DMS 273 (cell line): ENCODE measurements around the gene HCRTR2.
"Not testable (repeated sequence)": the region's sequence is repeated elsewhere in the genome, so short reads cannot be mapped to it uniquely, and the experiment has no call there.

Experiments
- DNase-seq: peaks from one replicate; lab custom pipeline; 2025; ENCODE audit not compliant: unreplicated experiment; lab: John Stamatoyannopoulos, UW

HCRTR2 gene

DNA sequence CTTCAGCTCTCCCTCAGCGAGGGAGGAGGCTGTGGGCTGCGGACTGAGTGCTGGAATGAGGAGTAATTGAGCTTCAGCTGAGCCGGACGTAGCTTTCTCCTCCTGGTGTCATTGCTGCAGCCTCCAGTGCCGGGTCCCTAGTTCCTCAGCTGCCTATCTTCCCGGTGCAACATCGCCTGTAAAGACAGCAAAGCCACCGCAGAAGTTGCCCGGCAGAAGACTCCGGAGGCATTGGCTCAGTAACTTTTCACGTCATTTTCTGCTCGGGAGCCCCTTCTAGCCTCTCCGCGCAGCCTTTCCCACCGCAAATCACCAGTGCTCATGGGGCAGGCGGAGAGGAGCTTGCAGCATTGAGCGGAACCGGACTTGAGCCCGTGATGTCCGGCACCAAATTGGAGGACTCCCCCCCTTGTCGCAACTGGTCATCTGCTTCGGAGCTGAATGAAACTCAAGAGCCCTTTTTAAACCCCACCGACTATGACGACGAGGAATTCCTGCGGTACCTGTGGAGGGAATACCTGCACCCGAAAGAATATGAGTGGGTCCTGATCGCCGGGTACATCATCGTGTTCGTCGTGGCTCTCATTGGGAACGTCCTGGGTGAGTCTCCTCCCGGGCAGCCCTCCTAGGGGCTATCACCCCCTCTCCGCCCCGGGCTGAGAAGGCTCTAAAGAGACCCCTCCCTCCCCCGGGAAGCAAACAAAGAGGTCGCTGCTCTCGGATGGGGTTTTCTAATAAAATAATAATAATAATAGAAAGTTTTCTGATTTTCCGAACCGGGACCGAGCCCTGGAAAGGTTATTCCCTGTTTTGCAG lies at the start of gene HCRTR2:
Gene HCRTR2 (plus strand): TSS at position 305 of the 816 bp plus-strand sequence. CDS start 73 bp downstream, at position 378.
- no peak for DNase-seq

DNA sequence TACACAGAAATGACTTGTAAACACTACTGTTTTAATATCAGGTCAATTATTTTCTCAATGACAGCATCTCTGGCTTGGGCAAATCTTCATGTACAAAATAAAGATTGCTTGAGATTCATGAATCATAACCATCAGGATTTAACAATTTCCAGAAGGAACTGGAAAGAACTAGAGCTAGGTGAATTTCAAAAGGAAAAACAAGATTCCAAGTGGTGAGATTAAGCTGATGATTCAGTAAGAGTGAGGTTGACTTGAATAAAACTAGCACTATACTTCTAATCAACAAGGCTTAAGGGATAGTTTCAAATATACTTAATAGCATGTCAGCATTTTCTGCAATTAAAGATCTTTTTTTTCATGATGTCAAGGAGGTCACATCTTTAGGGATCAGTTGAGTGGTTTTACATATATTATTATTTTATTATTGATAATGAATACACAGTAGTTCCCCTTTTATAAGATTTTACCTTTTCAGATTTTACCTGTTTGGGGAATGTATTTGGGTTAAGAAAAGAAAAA lies 43.5 kb upstream of the HCRTR2 start:
- DNase-seq = no peak

DNA sequence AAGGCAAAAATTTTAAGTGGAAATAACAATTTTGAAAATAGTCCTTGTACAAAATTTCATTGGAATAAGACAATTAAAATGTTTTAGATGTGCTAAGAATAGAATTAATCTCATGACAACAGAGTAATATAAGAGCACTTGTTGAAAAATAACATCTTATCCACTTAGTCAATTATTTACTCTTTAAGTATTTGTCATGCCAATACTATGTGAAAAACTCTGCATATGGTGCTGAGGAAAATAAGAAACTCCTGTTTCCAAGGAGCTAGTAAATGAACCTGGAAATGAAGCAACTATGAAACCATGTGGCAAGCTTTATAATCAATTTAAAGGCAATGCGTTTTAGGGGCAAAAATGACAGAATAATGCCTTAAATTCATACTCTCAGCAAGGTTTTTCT lies 42.7 kb upstream of the HCRTR2 start:
- no peak for DNase-seq

DNA sequence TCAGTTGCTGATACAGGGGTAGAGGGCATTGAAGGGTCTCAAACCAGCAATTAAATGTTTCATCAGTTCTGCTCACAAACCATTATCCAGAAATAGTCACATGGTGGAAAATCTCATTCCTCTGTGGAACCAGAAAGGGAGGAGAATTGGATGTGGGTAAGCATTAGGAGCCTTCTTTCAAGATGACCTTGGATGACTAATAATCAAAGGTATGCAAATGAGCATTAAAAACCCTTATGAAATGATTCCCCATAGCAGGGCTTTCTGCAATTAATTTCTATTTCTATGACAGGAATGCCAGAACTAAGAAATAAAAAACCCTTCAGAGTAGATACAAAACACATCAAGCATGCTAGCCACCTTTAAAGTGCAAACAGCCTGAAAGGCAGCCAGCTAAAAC lies 37.4 kb upstream of the HCRTR2 start:
- DNase-seq = no peak

DNA sequence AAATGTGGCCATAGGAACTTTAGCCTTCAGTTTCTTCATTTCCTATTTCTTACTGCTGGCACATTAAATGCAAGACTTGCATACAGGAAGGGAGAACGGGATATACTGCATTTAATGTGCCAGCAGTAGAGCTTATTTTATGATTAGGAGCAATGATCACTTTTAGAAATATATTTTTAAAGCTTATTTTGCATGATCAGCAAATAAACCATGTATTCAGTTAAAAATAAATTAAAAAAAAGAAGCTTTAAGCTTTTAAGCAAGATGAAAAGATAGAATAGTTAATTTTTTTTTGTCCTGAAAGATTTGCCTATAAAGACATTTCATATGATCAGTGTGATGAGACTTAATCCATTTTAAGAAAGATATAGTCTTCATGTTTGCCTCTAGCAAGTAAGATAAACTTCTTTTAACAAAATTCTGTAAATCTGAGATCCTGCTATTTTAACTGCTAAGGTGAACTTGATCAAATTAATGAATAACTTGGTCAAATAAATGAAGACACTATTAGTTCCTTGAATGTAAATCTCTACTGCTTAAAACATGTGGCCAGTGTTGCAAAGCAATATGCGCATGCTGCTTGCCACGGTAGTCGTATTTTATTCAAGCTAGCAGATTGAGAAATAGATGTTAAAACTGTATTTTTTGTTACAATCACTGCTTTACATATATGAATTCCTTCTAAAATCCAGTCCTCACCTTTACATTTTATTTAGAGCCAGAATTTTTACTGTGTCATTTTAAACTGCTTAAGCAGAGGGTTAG lies 36.2 kb upstream of the HCRTR2 start:
- no peak for DNase-seq

DNA sequence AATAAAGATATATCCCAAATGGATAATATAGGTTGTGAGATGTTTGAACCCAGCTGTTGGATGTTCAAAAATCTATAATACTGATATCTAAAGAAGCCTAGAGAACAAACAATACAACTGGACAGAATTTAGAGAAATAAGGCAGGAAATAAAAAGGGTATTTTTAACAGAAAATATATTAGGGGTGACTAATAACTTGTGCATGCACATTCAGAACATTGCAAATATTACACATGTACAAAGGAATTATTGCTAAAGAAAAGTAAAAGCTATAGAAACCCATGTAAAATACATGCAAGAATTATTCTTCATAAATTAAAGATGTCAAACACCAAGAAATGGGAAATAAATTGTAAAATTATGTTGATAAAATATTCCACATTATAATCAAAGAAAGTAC lies 32.7 kb upstream of the HCRTR2 start:
- no peak for DNase-seq

DNA sequence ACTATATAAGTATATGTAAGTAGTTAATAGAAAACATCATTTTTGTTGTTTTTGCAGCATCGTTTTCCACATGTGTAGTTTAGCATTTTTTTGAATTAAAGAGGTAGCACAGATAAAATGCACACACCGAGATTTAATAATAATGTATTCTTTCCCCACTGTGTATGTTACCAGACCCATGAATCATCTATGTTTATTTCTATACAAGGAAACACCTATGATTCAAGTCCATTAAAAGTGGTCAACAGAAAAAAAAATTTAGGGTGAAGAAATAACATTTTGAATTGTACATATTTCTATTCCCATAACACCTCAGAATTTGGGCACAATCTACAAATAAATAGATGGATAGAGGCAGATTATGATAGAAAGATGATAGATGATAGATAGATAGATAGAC lies 31.7 kb upstream of the HCRTR2 start:
- no peak for DNase-seq

DNA sequence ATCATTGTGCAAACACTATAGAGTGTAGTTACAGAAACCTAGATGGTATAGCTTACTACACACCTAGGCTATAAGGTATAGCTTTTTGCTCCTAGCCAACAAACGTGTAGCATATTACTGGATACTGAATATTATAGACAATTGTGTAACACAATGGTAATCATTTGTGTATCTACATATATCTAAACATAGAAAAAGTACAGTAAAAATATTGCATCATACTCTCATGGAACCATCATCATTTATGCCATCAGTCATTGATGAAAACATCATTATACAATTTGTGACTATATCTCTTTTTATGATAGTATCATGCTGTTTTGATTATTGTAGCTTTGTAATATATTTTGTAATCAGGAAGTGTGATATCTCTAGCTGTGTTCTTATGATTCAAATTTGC lies 21.0 kb upstream of the HCRTR2 start:
- no peak for DNase-seq

DNA sequence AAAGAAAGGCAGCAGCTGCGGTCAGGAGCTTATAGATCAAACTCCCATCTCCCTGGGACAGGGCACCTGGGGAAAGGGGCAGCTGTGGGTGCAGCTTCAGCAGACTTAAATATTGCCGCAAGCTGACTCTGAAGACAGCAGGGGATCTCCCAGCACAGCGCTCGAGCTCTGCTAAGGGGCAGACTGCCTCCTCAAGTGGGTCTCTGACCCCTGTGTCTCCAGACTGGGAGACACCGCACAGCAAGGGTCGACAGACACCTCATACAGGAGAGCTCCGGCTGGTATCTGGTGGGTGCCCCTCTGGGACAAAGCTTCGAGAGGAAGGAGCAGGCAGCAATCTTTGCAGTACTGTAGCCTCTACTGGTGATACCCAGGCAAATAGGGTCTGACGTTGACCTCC lies 15.5 kb upstream of the HCRTR2 start:
- not testable (repeated sequence) for DNase-seq

DNA sequence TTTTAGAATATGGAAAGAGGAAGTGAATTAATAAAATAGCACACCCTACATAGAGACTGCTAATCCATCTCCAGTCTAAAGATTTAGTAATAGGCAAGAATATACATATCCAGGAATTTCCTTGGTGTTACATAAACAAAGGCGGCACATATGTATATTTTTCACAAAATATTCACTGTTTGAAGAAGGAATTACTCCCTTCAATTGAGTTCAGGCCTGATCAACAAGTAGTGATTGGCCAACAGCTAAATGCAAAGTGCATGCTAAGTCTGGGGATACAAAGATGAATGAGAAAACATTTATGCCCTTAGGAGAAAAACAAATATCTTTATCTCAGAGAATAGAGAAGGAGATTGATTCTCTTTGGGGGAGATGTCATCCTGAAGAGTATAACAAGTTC lies 6.5 kb upstream of the HCRTR2 start:
- no peak for DNase-seq

DNA sequence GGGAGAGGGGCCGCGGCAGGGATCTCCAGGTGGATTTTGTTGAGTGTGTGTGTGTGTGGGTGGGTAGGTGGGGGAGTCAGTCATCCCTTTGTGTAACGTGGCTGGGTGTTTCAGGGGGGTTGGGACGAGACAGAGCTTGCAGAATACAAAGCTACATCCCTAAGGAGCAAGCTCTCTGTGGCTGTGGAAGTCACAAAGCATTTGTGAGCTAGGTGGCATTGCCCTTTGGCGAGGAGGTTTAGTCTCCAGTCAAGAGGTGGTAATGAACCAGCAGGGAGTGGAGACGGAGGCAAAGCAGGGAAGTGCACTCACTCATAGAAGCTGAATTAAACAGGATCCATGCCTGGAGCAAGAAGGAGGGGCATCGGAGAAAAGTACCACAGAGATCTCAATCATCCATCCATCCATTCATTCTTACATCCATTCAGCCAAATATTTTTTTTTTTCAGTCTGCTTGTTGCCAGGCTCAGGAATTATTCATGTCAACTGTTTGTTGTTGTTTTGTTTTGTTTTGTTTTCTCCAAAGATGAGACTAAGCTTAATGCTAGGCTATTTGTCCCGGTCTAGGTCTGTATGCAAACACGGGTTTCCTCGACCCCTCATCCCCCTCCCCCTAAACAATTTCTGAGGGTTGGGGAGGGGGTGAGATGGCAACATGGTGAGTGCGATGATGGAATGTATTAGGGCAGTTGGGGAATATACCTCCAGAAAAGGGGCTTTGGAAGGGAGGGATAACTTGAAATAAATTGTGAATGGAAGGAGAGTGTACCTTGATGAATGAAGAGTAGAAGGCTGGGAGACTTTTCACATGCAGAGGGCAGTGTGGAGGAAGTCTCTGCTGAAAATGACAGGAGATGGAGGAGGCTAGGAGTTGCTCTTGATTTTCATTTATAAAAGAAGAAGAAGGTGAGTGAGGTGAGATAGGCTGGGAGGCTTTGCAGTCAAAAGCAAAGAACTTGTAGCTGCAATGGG lies 1.0 kb downstream of the HCRTR2 start:
- DNase-seq = peak; percentile 39

DNA sequence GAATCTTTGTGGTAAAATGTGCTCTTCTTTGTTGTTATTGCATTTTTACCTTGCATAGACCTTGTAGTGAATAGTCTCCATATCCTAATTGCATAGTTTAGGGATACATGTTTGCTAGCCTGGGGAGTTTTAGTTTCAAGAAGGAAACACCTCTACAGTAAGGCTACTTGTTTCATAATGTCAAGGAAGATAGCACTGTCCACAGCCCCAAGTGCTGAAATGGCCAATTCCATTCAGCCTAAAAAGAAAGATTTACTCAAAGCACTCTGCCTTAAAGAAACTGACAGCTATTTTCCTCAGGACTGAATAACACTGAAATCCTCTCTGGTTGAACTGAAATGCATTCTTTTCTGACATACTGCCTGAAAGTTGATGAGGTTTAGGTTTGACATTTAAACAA lies 2.6 kb downstream of the HCRTR2 start:
- DNase-seq = no peak

DNA sequence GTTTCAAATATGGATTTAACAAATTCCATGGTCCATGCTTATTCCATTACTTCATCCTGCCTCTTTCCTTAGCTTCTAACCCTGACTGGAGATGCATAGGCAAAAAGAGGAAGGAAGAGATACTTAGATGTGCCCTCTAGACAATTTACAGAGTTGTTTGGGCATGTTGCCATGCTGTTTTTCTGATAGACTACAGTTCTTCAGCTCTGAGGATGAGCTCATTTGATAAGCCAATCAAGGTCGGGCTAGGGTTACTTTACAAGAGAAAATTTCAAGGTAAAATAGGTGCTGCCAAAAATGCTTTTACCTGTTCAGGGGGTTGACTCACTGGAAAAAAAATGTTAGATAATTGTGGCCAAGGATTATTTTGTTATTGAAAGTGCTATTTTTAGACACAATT lies 5.9 kb downstream of the HCRTR2 start:
- no peak for DNase-seq

DNA sequence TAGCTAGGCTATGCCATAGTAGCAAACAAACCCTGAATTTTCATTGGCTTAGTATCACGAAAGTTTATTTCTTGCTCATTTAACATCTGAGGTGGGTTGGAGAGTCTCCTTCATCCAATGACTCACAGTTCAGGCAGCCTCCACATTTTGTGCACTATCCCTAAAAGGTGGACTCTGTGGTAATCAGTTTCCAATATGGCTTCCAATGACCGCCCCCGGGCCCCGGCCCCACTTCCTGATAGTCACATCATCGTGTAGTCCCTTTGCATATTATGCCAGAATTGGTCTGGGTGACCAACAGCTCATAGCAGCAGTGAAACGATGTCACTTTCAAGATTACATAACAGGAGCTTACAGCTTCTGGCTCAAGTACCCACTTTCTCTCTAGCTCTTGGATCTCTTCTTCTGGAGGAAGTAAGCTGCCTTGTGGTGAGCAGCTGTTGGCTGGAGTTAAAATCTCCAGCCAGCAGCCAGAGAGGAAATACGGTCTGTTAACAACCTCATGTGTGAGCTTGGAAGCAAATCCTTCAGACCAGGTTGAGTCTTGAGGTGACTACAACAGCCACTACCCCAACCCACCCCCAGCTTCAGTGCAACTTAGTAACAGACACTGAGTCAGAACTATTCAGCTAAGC lies 7.8 kb downstream of the HCRTR2 start:
- DNase-seq = no peak

DNA sequence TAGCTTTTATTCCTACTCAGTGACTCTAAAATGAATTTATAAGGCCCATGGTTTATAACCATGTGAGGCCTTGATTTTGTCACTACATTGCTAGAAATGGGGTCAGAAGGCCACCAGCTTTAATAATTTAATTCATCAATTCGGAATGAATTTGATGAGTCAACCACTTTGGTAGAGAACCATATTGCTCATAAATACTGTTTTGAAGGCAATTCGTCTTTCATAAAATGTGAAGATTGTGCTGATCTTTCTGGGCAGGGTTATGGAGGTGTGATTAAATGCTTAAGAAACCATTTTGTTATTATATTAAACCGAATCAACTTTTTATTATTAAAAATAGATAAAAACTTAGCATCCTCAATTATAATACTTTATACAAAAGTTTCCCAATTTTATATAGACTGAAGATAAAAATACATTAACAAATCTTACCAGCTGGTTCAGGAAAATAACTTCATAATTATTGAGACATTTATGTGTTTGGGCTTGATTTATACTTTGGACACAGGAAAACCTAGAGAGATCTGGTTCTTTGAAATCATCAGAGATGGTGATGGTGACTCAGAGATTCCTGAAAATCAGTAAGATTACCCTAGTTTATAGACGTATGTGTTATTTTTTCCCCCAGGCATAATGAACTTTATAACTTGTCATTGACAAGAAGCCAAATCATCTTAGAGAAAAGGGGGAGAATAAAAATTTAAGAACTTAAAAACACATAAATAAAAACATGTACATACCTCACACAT lies 10.6 kb downstream of the HCRTR2 start:
- DNase-seq = no peak

DNA sequence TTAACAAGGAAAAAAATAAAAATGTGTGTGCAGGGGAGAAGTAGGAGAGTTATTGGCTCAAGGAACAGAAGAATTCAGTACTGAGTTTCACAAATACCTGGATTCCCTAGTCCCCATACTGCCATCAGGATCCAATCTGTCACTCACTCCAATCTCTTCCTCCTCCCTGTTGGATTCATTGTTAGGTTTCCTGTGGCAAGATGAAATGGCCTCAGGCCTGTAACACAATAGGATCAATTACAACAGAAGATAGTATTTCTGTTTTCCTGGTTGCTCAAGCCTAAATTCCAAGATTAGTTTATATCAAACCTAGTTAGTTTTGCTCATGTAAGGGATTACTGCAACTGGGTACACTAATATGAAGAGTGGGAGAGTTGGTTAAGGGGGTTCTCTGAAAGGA lies 24.4 kb downstream of the HCRTR2 start:
- no peak for DNase-seq

DNA sequence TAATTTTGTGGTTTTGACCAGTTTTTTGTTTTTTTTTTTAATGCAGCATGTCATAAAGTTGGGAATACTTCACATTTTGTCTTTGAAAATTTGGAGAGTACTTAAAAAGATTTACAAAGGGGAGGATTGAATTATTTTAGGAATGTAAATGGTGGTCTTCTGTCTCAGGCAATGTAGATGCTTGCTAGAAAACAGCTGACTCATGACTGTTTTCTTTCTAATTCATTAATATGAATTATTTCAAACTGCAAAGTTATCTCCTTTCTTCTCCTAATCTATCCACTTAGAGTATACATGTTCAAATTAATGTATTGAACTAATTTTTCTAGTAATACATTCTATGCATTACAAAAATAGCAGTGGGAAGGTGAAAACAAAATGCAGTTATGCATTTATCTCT lies 24.9 kb downstream of the HCRTR2 start:
- DNase-seq = no peak

DNA sequence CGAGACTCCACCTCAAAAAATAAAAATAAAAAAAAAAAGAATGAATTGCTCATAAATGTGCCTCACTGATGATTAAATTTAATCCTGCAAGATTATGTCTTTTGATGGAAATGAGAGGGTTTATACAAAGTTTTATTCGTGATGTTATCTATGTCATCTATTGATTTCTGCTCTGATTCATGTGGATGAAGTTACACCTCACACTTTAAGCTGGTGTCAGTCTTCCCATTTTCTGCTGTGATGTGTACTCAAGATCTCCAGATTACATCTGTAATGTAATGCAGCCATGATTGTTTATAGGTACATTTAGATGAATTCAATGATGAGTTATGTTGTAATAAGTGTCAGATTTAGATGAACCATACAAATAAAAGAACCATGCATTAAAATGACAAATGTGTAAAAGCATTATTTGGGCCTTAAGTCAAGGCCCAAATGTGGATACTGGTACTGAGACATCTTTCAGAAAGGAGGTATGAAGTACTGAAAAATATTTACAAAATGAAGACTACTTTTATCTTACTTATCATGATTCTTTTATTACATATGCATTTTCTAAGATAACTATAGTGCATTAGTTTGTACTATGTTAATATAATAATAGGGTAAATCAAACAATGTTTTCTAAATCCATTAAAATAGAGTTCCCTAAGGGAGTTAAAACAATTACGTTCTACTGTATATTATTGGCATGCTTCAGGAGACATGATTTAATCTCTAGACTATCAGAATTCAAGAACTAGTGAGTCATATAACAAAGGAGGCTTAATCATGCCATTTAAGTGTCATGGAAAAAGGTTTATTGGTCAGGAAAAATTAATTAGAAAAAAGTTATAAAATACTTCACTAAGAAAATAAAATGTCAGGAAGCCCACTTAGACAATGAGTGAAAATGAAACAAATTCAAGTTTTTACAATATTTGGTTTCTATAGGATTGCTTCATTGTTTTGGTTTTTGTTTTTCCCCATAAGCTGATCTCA lies 34.5 kb downstream of the HCRTR2 start:
- no peak for DNase-seq

DNA sequence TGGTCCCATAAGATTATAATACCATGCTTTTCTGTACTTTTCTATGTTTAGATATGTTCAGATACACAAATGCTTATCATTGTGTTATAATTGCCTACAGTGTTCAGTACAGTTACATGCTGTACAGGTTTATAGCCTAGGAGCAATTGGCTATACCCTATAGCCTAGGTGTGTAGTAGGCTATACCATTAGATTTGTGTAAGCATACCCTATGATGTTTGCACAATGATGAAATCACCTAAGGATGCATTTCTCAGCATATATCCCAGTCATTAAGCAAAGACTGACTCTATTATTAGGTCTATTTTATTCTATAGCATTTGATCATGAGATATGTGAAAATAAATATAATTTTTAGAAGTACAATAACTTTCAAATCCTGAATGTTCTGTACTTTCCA lies 36.6 kb downstream of the HCRTR2 start:
- no peak for DNase-seq
